Osteocyte (in vitro differentiated cells): ENCODE measurements around the gene FOXJ1. TPM values are rescaled to one million over a fixed set of nuclear protein-coding genes. Genes with fewer than 3 reads are reported as not detected.

ENCODE experiments used
- DNase-seq: peaks from one replicate; pipeline ENCODE4 v3.0.0; 2021; ENCODE audit warnings: mixed read lengths; ENCODE audit not compliant: unreplicated experiment; ENCODE audit errors: extremely low spot score
- H3K27ac Mint-ChIP-seq: one replicate; pipeline ENCODE4 v1.8.0; 2021; ENCODE audit warnings: mild to moderate bottlenecking, mixed read lengths; ENCODE audit not compliant: unreplicated experiment
- H3K27me3 Mint-ChIP-seq: one replicate; pipeline ENCODE4 v1.8.0; 2021; ENCODE audit warnings: mixed read lengths; ENCODE audit not compliant: unreplicated experiment
- H3K36me3 Mint-ChIP-seq: one replicate; pipeline ENCODE4 v1.8.0; 2021; ENCODE audit warnings: mixed read lengths; ENCODE audit not compliant: unreplicated experiment
- H3K4me1 Mint-ChIP-seq: one replicate; pipeline ENCODE4 v1.8.0; 2021; ENCODE audit warnings: mixed read lengths; ENCODE audit not compliant: unreplicated experiment
- H3K4me3 Mint-ChIP-seq: one replicate; pipeline ENCODE4 v1.8.0; 2021; ENCODE audit warnings: mild to moderate bottlenecking, moderate library complexity, mixed read lengths; ENCODE audit not compliant: unreplicated experiment
- H3K9me3 Mint-ChIP-seq: one replicate; pipeline ENCODE4 v1.8.0; 2021; ENCODE audit warnings: mixed read lengths; ENCODE audit not compliant: unreplicated experiment
- CTCF ChIP-seq: fragments of 200-600 bp; sonication (generic); IDR thresholded peaks from 2 replicates; pipeline ENCODE4 v1.5.0; 2021; ENCODE audit warnings: antibody characterized with exemption, mild to moderate bottlenecking, moderate library complexity
- total RNA-seq: library from RNA; stranded (reverse); gene quantifications from 2 replicates; pipeline ENCODE4 v1.2.1, GENCODE V29; 2021

FOXJ1 gene
- total RNA-seq, 1 donor from 2014 or later, result 0.13 TPM

- H3K27ac Mint-ChIP-seq, result peak overlapping the region; percentile 94
- DNase-seq, result no peak
- H3K36me3 Mint-ChIP-seq, result peaks cover 10% of the 10 kb centered on the region
- H3K4me1 Mint-ChIP-seq, result peaks cover 12% of the 10 kb centered on the region
- H3K4me3 Mint-ChIP-seq, result peak overlapping the region; percentile 98
- no peaks in the 10 kb centered on the region for H3K9me3 Mint-ChIP-seq
- H3K27me3 Mint-ChIP-seq, result no peaks in the 10 kb centered on the region
- no peak for TF ChIP-seq CTCF
These were observed 36.7 kb downstream of the FOXJ1 start for GRCh38 chr17:76104140-76104895.

- peak within 1 kb of the TSS; percentile 98 for H3K4me3 Mint-ChIP-seq
- peaks cover 12% of the 10 kb centered on the region for H3K4me1 Mint-ChIP-seq
- DNase-seq, result peak; percentile 97
- H3K9me3 Mint-ChIP-seq, result no peaks in the 10 kb centered on the region
- peak within 1 kb of the TSS; percentile 94 for H3K27ac Mint-ChIP-seq
- H3K27me3 Mint-ChIP-seq, result no peaks in the 10 kb centered on the region
- no peak for TF ChIP-seq CTCF
- H3K36me3 Mint-ChIP-seq, result peaks cover 14% of the 10 kb centered on the region
These were observed 37.5 kb downstream of the FOXJ1 start, which contains the start of gene EXOC7 for GRCh38 chr17:76103274-76104139. Gene EXOC7, minus strand, starts transcription at chr17:76103787. Its CDS starts 95 bp downstream, at chr17:76103692.

GRCh38 chr17:76102944-76103273, 38.1 kb downstream of the FOXJ1 start:
- H3K4me3 Mint-ChIP-seq, result peak overlapping the region; percentile 98
- no peak for TF ChIP-seq CTCF
- H3K9me3 Mint-ChIP-seq, result no peaks in the 10 kb centered on the region
- H3K36me3 Mint-ChIP-seq, result peaks cover 15% of the 10 kb centered on the region
- DNase-seq, result no peak
- H3K4me1 Mint-ChIP-seq, result peaks cover 12% of the 10 kb centered on the region
- H3K27me3 Mint-ChIP-seq, result no peaks in the 10 kb centered on the region
- peak overlapping the region; percentile 94 for H3K27ac Mint-ChIP-seq

- TF ChIP-seq CTCF, result no peak
- H3K9me3 Mint-ChIP-seq, result no peaks in the 10 kb centered on the region
- H3K4me3 Mint-ChIP-seq, result no peak overlapping the region
- peaks cover 8% of the 10 kb centered on the region for H3K4me1 Mint-ChIP-seq
- H3K36me3 Mint-ChIP-seq, result peaks cover 43% of the 10 kb centered on the region
- no peak overlapping the region for H3K27ac Mint-ChIP-seq
- no peak for DNase-seq
- H3K27me3 Mint-ChIP-seq, result no peaks in the 10 kb centered on the region
These were observed 43.2 kb downstream of the FOXJ1 start for GRCh38 chr17:76097716-76098295.

GRCh38 chr17:76095943-76096342, 45.1 kb downstream of the FOXJ1 start:
- no peak overlapping the region for H3K27ac Mint-ChIP-seq
- no peaks in the 10 kb centered on the region for H3K27me3 Mint-ChIP-seq
- DNase-seq, result no peak
- H3K4me3 Mint-ChIP-seq, result no peak overlapping the region
- H3K9me3 Mint-ChIP-seq, result no peaks in the 10 kb centered on the region
- peaks cover 44% of the 10 kb centered on the region for H3K36me3 Mint-ChIP-seq
- H3K4me1 Mint-ChIP-seq, result peaks cover 2% of the 10 kb centered on the region
- no peak for TF ChIP-seq CTCF
